ENCODE data around the gene KCNJ6. TPM values are rescaled to one million over a fixed set of nuclear protein-coding genes. Genes with fewer than 3 reads are reported as not detected.
"Not testable (repeated sequence)": the region's sequence is repeated elsewhere in the genome, so short reads cannot be mapped to it uniquely, and the experiment has no call there.

The KCNJ6 gene
- total RNA-seq, 2 experiments from 2014 or later: not detected

DNA sequence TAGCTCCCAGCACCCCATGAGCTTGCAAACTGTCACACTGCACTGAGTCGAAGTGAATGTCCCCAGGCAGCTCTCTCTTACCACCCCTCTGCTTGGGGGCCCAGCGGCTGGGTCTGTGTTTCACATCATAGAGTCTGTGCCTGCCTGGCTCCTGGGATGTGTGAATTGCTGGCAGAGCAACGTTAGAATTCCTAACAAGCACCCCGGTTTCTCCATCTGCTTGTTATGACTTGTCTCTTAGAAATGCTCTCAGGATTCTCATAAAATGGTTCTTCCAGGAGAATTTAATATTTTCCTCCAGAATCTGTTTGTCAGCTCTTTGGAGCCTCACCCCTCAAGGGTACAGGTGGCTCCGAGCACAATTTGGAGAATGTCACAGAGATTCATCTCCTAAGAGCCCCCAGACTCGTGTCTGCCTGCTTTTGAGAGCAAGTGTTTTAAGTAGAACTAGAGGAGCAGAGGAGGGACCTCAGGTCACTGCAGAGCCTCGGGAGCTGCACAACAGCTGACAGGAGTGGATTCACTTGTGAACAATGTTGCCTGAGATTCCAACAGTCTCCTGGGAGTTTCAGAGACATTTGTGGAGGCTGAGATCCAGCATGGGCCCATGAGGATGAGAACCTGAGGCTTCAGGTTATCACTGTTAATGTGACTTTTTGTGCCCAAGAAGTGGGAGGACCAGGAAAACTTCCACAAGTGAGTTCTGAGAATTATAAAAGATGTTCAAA, 131.5 kb downstream of the KCNJ6 start:
- CTCF ChIA-PET: no interaction called here
- no peak for DNase-seq
- H3K27me3 Mint-ChIP-seq: no peaks in the 10 kb centered on the region

DNA sequence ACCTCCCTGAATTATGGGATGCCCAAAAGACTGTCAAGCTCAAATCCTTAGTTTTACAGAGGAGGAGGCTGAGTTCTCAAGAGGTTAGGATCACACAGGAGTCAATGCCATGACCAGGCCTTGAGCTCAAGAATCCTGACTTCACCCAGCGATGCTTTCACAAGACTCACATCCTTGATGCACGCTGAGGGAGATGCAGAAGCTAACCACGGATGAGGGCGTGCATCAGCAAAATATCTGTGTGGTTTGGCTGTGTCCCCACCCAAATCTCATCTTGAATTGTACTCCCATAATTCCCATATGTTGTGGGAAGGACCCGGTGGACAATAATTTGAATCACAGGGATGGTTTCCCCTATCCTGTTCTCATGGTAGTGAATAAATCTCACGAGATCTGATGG, 133.2 kb downstream of the KCNJ6 start:
- Mint-ChIP-seq H3K27ac (no peak overlapping the region), H3K4me3 (no peak overlapping the region), H3K36me3 (no peaks in the 10 kb centered on the region), H3K9me3 (ENCODE audit: low read depth) (no peaks in the 10 kb centered on the region), H3K27me3 (no peaks in the 10 kb centered on the region), H3K4me1 (no peaks in the 10 kb centered on the region)
- CTCF ChIA-PET: no interaction called here
- DNase-seq: no peak
- no peak for ATAC-seq

More for the DNA sequence above, 131.5 kb downstream of the KCNJ6 start:
- no peak for ATAC-seq
- no peak overlapping the region for H3K4me3 Mint-ChIP-seq
- H3K36me3 Mint-ChIP-seq: no peaks in the 10 kb centered on the region
- H3K27ac Mint-ChIP-seq: no peak overlapping the region
- no peaks in the 10 kb centered on the region for H3K9me3 Mint-ChIP-seq (ENCODE audit: low read depth)
- H3K4me1 Mint-ChIP-seq: no peaks in the 10 kb centered on the region

DNA sequence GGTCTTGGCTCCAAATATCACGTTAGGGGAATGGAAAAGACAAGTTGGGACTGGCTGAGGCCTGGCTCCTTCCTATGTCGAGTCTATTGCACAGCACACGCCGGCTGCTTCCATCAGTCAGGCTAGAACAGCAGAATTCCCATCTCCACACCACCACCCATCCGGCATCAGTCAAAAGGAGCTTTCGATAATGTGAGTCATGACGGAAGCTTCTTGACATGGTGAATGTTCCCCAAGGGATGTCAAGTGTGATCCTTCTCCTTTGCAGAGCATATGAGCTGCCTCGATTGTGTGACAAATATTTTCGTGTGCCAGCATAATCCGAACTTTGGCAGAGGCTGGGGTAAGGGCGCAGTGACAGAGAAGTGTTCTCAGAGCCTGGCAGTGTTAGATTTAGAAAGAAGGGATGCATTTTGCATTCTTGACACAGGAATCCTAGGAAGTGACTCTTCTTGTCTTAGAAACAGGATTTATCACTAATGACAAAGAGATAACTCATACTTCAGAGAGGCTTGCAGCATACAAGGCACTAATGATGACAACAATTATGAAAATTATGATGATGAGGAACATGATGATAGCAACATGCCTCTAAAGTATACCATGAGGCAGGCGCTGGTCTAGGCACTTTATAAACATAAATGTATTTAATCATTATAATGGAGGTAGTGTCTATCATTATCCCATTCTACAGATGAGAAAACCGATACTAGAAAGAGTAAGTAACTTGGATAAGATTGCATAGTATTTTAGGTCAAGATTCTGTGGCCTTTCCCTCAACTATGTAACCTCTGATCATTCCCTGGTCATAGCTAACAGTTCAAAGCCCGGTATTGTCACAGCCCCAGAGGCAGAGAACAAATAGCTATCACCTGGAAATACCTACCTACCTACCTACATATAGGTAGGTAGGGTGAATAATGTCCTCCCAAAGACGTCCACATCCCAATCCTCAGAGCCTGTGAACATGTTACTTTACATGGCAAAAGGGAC, 135.0 kb downstream of the KCNJ6 start:
- Mint-ChIP-seq H3K4me3 (no peak overlapping the region), H3K27ac (no peak overlapping the region), H3K36me3 (no peaks in the 10 kb centered on the region), H3K4me1 (no peaks in the 10 kb centered on the region), H3K27me3 (no peaks in the 10 kb centered on the region), H3K9me3 (ENCODE audit: low read depth) (no peaks in the 10 kb centered on the region)
- no peak for ATAC-seq
- CTCF ChIA-PET: no interaction called here
- no peak for DNase-seq

DNA sequence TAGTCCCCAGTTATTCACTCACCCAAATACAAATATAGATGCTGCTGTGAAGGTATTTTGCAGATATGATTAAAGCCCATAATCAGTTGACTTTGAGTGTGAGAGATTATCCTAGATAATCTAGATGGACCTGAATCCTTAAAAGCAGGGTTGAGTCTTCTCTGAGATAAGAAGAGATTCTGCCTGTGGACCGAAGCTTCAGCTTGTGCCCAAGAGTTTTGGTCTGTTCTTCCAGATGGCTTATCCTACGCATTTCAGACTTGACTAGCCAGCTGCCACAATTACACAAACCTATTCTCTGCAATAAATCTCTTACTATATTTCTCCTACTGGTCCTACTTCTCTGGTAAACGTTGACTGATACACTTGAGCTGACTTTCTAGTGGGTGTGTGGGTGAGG, 145.1 kb downstream of the KCNJ6 start:
- no peak overlapping the region for H3K27ac Mint-ChIP-seq
- H3K36me3 Mint-ChIP-seq: no peaks in the 10 kb centered on the region
- no peak for ATAC-seq
- H3K27me3 Mint-ChIP-seq: no peaks in the 10 kb centered on the region
- no peak overlapping the region for H3K4me3 Mint-ChIP-seq
- CTCF ChIA-PET: no interaction called here
- H3K4me1 Mint-ChIP-seq: no peaks in the 10 kb centered on the region
- H3K9me3 Mint-ChIP-seq (ENCODE audit: low read depth): no peaks in the 10 kb centered on the region
- no peak for DNase-seq

DNA sequence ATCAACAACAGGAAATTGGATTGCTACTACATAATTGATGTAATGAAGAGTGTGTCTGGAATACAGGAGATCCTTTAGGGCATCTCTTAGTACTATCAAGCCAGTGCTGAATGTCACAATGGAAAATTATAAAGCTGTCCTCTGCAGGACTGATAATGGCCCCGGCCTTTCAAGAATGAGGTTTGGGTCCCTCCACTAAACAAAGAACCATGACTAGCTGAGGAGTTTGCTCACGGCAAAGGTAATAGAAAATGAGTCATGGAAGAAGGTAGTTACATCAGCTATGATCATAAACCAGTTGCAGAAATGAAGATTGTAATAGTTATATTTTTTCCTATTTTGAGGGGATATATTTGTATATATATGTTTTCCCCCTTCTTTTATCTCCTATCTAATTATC, 145.8 kb downstream of the KCNJ6 start:
- Mint-ChIP-seq H3K27me3 (no peaks in the 10 kb centered on the region), H3K36me3 (no peaks in the 10 kb centered on the region), H3K9me3 (ENCODE audit: low read depth) (no peaks in the 10 kb centered on the region), H3K4me3 (no peak overlapping the region), H3K4me1 (no peaks in the 10 kb centered on the region), H3K27ac (no peak overlapping the region)
- ATAC-seq (no peak), DNase-seq (no peak)
- CTCF ChIA-PET: no interaction called here

DNA sequence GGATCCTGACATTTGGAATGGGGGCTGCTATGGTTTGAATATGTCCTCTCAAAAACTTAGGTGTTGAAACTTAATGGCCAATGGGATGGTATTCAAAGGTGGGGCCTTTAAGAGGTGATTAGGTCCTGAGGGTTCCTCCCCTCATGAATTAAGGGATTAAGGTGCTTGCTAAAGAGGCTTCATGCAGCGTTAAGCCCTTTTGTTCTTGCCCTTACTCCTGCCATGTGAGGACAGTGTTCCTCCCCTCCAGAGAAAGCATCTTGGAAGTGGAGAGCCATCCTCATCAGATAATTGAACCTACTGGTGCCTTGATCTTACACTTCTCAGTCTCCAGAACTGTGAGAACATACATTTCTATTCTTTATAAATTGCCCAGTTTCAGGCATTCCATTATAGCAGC, 146.6 kb downstream of the KCNJ6 start:
- no peaks in the 10 kb centered on the region for H3K4me1 Mint-ChIP-seq
- ATAC-seq (no peak), DNase-seq (no peak)
- no peaks in the 10 kb centered on the region for H3K9me3 Mint-ChIP-seq (ENCODE audit: low read depth)
- no peaks in the 10 kb centered on the region for H3K27me3 Mint-ChIP-seq
- H3K36me3 Mint-ChIP-seq: no peaks in the 10 kb centered on the region
- no peak overlapping the region for H3K4me3 Mint-ChIP-seq
- CTCF ChIA-PET: no interaction called here
- no peak overlapping the region for H3K27ac Mint-ChIP-seq

DNA sequence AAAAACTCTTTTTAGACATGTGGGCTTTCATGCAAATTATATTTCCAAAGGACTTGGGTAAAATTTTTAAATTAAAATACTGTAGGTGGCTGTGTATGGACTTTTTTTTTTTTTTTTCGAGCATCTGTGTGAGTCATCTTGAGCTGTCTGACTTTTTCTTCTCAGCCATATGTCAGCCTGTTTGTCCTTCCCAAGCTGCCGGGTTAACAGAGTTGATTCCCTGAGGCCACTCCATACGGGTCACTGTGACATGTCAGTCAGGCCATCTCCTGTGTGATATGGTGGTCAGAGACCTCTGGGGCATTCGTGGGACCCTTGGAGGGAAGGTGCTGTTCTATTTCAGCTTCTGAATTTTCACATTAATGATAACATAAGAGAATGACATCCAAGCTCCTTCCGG, 148.3 kb downstream of the KCNJ6 start:
- Mint-ChIP-seq H3K27ac (no peak overlapping the region), H3K4me1 (no peaks in the 10 kb centered on the region), H3K36me3 (no peaks in the 10 kb centered on the region), H3K9me3 (ENCODE audit: low read depth) (no peaks in the 10 kb centered on the region), H3K27me3 (no peaks in the 10 kb centered on the region), H3K4me3 (no peak overlapping the region)
- DNase-seq: no peak
- ATAC-seq: no peak
- CTCF ChIA-PET: no interaction called here

DNA sequence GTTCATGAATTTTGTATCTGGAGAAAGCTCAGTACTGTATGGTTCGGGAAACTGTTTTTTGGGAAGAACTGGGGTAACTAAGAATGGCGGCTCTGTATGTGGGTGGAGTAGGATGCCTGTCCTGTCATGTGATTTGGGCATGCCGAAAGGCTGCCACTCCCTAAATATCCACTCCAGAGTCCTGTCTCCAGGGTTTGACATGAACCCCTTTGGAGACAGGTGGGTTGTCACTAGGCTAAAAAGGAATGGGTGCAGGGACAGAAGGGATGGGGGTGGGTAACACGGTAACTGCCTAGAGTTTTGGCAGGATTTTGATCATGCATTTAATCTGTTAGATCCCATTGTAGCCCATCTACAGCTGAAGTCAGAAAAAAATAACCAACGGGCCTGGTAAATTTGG, 150.1 kb downstream of the KCNJ6 start:
- Mint-ChIP-seq H3K4me3 (no peak overlapping the region), H3K27me3 (no peaks in the 10 kb centered on the region), H3K9me3 (ENCODE audit: low read depth) (no peaks in the 10 kb centered on the region), H3K4me1 (no peaks in the 10 kb centered on the region), H3K36me3 (no peaks in the 10 kb centered on the region), H3K27ac (no peak overlapping the region)
- ATAC-seq: no peak
- no peak for DNase-seq
- CTCF ChIA-PET: no interaction called here

DNA sequence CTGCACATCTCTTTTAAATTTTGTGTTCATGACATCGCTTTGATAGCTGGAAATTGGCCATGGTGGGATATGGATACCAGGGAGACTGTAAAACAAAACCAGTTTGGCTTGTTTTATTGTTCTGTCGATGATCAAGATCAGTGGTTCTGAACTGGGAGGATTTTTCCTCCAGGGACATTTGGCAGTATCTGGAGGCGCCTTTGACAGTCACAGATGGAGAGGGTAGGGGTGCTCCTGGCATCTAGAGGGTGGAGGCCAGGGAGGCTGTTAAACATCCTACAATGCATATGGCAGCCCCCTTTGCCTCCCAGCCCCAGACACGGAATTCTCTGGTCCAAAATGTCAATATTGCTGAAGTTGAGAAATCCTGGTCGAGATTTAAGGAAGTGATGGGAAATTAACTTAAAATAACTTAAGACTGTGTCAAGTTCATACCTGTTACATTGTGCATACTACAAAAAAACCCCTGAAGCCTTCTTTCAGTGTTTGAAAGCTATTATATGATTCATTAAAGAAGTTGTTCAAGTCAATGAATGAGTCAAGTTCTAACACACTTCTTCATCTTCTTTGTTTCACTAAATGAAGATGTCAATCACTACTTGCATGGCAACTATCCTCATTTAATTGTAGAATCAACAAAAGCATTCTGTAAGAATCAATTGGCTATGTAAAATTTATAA, 150.9 kb downstream of the KCNJ6 start:
- CTCF ChIA-PET: no interaction called here
- Mint-ChIP-seq H3K4me3 (no peak overlapping the region), H3K27ac (no peak overlapping the region), H3K36me3 (no peaks in the 10 kb centered on the region), H3K4me1 (no peaks in the 10 kb centered on the region), H3K9me3 (ENCODE audit: low read depth) (no peaks in the 10 kb centered on the region), H3K27me3 (no peaks in the 10 kb centered on the region)
- DNase-seq: no peak
- ATAC-seq: no peak

DNA sequence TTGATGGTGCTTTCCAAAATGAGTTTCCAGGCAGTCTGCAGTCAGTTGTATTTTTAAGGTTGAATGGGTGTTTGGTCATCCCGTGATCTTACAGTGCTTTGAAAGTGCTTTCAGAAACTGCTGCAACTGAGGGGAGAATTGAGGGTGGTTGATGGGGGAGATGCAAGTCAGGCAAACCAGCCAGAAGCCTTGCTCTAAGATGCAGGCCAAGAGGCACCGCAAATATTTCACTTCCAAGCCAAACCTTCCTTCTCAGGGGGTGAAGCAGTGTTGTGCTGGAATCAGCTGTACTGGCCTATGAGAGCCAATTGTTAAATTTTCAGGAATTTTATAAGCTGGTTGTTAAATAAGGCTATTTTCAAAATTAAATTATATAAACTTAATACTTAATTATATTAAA, 151.6 kb downstream of the KCNJ6 start:
- no peak for ATAC-seq
- CTCF ChIA-PET: no interaction called here
- no peak for DNase-seq
- Mint-ChIP-seq H3K36me3 (no peaks in the 10 kb centered on the region), H3K4me3 (no peak overlapping the region), H3K27me3 (no peaks in the 10 kb centered on the region), H3K4me1 (no peaks in the 10 kb centered on the region), H3K9me3 (ENCODE audit: low read depth) (no peaks in the 10 kb centered on the region), H3K27ac (no peak overlapping the region)

DNA sequence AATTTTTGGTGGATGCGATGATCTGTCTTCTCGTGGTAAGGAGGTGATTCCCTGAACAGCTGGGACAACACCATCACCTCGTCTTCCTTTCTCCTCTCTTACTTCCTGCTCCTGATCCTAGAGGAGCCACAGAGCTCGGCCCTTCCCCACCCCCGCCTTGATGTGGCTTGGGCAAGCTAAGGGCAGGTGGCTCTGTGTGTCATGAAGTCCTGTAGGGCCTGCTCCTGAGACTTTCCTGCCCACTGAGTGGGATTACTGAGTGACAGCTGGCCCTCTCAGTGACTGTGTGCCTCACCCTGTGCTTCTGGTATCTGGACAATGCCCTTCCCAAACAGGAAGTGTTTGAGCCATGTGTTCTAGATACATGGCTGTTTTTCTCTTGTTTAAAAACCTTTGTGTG, 153.0 kb downstream of the KCNJ6 start:
- no peaks in the 10 kb centered on the region for H3K4me1 Mint-ChIP-seq
- no peaks in the 10 kb centered on the region for H3K36me3 Mint-ChIP-seq
- H3K27ac Mint-ChIP-seq: no peak overlapping the region
- CTCF ChIA-PET: no interaction called here
- H3K4me3 Mint-ChIP-seq: no peak overlapping the region
- no peaks in the 10 kb centered on the region for H3K9me3 Mint-ChIP-seq (ENCODE audit: low read depth)
- no peaks in the 10 kb centered on the region for H3K27me3 Mint-ChIP-seq
- no peak for DNase-seq
- no peak for ATAC-seq

DNA sequence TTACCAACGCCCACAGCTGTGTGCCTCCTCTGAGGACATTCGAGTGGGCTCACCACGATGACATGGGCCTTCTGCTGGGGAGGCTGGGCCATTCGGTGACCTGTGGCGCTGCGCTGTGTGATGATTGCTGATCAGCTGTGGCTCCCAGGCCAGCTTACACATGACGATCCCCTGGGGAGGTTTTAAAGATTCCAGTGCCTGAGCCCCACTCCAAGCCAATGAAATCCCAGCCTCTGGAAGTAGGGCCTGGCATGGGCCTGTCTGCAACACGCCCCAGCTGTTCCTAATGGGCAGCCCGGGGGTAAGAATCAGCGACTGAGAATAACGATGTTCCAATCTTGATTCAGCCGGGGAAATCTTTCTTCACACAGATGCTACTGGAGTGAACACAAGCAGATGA, 153.7 kb downstream of the KCNJ6 start:
- CTCF ChIA-PET: no interaction called here

DNA sequence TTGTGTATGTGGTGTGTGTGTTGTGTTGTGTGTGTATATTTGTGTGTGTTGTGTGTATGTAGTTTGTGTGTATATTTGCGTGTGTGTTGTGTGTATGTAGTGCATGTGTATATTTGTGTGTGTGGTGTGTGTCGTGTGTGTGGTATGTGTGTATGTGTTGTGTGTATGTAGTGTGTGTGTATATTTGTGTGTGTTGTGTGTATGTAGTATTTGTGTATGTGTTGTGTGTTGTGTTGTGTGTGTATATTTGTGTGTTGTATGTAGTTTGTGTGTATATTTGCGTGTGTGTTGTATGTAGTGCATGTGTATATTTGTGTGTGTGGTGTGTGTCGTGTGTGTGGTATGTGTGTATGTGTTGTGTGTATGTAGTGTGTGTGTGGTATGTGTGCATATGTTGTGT, 154.9 kb downstream of the KCNJ6 start:
- CTCF ChIA-PET; H3K36me3 Mint-ChIP-seq; ATAC-seq; H3K9me3 Mint-ChIP-seq (ENCODE audit: low read depth); H3K4me3 Mint-ChIP-seq; DNase-seq; H3K27me3 Mint-ChIP-seq; H3K4me1 Mint-ChIP-seq; H3K27ac Mint-ChIP-seq: not testable (repeated sequence)

More for the DNA sequence above, 153.7 kb downstream of the KCNJ6 start:
- H3K27me3 Mint-ChIP-seq: no peaks in the 10 kb centered on the region
- no peak overlapping the region for H3K4me3 Mint-ChIP-seq
- H3K4me1 Mint-ChIP-seq: no peaks in the 10 kb centered on the region
- no peak for ATAC-seq
- H3K27ac Mint-ChIP-seq: no peak overlapping the region
- no peaks in the 10 kb centered on the region for H3K9me3 Mint-ChIP-seq (ENCODE audit: low read depth)
- H3K36me3 Mint-ChIP-seq: no peaks in the 10 kb centered on the region
- no peak for DNase-seq

DNA sequence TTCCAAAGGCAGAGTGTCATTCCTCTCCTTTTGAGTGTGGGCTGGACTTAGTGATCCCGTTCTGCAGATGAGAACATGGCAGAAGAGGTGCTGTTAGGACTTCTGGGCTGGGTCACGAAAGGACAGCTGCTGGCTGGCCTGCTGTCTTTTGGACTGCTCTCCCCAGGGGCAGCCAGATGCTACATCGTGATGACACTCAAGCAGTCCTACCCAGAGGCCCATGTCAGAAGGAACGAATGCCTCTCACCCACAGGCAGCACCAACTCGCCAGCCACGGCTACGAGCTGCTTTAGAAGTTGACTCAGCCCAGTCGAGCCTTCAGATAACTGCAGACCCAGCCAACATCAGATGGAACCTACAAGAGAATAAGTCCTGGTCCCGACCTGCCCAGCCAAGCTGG, 156.5 kb downstream of the KCNJ6 start:
- Mint-ChIP-seq H3K9me3 (ENCODE audit: low read depth) (no peaks in the 10 kb centered on the region), H3K4me3 (no peak overlapping the region), H3K27me3 (no peaks in the 10 kb centered on the region), H3K27ac (no peak overlapping the region), H3K4me1 (no peaks in the 10 kb centered on the region), H3K36me3 (no peaks in the 10 kb centered on the region)
- ATAC-seq (no peak), DNase-seq (no peak)
- CTCF ChIA-PET: interaction anchor here (0.5 kb wide), 1 partner anchor 187 kb away, joined by 4 read pairs; no protein-coding TSS in a partner anchor

Measured in activated CD8-positive, alpha-beta memory T cell treated with anti-CD3 and anti-CD28 coated beads, Interleukin-2, amount 10 ng/mL, durations not matched to agents 7 days and 5 days (primary cell).